ENCODE data around the gene HMGXB4. TPM values are rescaled to one million over a fixed set of nuclear protein-coding genes. Genes with fewer than 3 reads are reported as not detected.

The HMGXB4 gene
- total and polyA plus RNA-seq, 2 donors = 8.8 to 9.5 TPM

DNA sequence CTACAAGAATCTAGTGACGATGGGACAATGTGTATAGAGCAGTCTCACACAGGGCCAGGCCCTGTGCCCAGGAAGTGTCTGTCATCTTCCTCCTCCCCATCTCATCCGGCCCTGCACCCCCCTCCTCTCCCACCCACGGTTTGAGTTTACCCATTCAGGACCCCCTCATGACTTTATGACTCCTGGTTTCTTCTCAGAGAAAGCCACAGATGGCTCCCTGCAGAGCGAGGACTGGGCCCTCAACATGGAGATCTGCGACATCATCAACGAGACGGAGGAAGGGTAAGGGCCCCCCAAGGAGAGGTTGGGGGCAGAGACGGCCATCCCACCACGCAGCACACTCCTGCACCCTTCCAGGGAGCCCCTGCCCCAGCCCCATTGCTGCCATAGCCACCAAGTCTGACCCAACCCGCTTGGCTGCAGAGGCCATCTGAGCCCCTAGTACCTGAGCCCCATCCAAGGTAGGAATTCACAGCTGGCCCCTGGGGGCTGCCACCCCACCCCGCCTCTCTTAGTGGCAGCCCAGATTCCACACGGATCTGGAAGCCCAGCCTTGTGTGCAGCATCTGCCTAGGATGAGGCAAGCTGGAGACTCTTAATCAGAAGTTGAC is 60.5 kb downstream of the HMGXB4 start:
- no peaks in the 10 kb centered on the region for H3K9me3 ChIP-seq (ENCODE audit: control insufficient read depth in 2 of 2, insufficient read depth in 1 of 2, low read length in 1 of 2)
- H3K27ac ChIP-seq (ENCODE audit: low read depth in 1 of 2, low read length in 1 of 2) = no peak overlapping the region
- peaks cover 26 to 47% of the 10 kb centered on the region in 2 donors for H3K36me3 ChIP-seq (ENCODE audit: control insufficient read depth in 2 of 2, insufficient read depth in 2 of 2, low read length in 1 of 2)
- H3K4me1 ChIP-seq (ENCODE audit: control insufficient read depth in 2 of 2, insufficient read depth in 2 of 2, low read length in 2 of 2) = peaks cover 2 to 21% of the 10 kb centered on the region in 2 donors
- H3K27me3 ChIP-seq (ENCODE audit: control insufficient read depth in 2 of 2, insufficient read depth in 1 of 2, low read length in 1 of 2) = no peaks in the 10 kb centered on the region
- DNase-seq (ENCODE audit: low read depth in 6 of 9, low spot score in 9 of 9) = no peak
- WGBS = 95% methylated on average over 12 of the region's 12 CpGs
- no peak overlapping the region for H3K4me3 ChIP-seq (ENCODE audit: low read length in 2 of 2)

DNA sequence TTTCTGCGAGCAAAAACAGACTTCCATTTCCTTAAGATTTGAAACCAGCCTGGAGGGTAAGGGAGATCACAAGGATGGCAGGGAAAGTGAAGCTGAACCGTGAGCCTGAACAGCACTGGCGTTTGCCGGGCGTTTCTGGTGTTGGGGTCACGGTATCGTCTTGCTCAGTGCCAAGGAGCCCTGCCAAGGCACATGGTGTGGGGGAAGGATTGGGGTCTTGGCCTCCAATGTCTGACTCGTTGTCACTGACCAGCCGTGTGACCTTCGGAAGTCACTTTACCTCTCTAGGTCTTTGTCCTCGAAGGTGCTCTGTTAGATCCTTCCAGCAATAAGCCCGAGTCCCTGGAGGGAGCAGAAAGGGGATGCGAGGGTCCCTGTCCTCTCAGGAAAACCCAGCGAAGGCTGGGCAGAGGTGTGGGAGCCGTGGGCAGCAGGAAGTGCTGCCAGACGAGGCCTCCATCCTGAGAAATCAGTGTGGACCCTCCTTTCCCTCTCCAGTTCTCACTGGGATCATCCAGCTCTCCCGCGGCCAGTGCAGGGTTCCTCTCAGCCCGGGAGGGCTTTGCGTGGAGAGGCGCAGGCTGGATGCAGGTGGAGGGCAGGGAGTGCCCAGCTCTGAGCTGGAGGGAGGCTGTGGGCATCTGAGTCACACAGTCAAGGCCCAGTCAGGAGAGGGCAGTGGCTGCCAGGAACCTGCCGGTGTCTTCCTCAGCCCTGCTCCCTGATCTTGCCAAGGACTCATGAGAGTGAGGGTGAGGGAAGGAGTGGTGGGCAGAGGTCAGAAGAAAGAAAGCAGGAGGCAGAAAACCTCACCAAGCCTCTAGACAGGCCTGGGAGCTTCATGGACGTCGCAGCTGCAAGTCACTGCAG is 61.3 kb downstream of the HMGXB4 start:
- Histone ChIP-seq H3K27me3 (ENCODE audit: control insufficient read depth in 2 of 2, insufficient read depth in 1 of 2, low read length in 1 of 2) (no peaks in the 10 kb centered on the region), H3K9me3 (ENCODE audit: control insufficient read depth in 2 of 2, insufficient read depth in 1 of 2, low read length in 1 of 2) (no peaks in the 10 kb centered on the region), H3K4me3 (ENCODE audit: low read length in 2 of 2) (no peak overlapping the region), H3K27ac (ENCODE audit: low read depth in 1 of 2, low read length in 1 of 2) (no peak overlapping the region), H3K36me3 (ENCODE audit: control insufficient read depth in 2 of 2, insufficient read depth in 2 of 2, low read length in 1 of 2) (peaks cover 34 to 55% of the 10 kb centered on the region in 2 donors), H3K4me1 (ENCODE audit: control insufficient read depth in 2 of 2, insufficient read depth in 2 of 2, low read length in 2 of 2) (peaks cover 2 to 14% of the 10 kb centered on the region in 2 donors)
- 96% methylated on average over 24 of the region's 24 CpGs for WGBS
- no peak for DNase-seq (ENCODE audit: low read depth in 6 of 9, low spot score in 9 of 9)

DNA sequence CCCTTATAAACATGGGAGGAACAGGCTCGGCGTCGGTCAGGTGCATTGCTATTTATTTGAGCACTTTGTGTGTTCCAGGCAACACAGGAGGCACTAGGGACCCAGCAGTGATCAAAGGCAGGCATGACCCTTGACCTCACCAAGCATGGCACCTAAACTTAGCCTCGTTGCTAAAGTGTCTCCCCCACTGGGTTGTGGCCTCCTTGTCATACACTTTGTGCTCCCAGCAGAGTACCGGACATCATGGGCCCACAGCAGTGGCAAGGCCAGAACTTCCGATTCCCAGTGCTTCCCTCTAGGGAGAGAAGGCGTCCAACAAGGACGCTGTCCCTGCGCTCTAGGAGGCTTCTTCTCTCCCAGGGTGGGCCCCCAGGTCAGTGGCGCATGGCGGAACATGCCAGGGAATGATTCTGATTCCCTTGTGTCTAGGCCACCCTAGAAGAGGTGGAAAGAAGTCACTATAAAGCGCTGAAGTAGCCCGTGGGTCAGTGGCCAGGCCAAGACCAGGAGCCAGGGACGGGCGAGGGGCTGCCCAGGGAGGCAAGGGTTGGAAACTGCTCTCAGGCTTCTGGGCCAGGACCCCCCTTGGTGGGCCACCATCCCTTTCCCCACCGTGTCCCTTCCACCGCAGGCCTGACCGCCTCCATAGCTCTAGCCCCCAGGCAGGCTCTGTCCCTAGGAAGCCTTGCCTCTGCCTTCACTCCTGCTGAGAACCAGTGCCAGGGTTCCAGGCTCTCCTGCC is 62.1 kb downstream of the HMGXB4 start:
- Histone ChIP-seq H3K36me3 (ENCODE audit: control insufficient read depth in 2 of 2, insufficient read depth in 2 of 2, low read length in 1 of 2) (peaks cover 42 to 61% of the 10 kb centered on the region in 2 donors), H3K4me3 (ENCODE audit: low read length in 2 of 2) (no peak overlapping the region), H3K27me3 (ENCODE audit: control insufficient read depth in 2 of 2, insufficient read depth in 1 of 2, low read length in 1 of 2) (no peaks in the 10 kb centered on the region), H3K9me3 (ENCODE audit: control insufficient read depth in 2 of 2, insufficient read depth in 1 of 2, low read length in 1 of 2) (no peaks in the 10 kb centered on the region), H3K27ac (ENCODE audit: low read depth in 1 of 2, low read length in 1 of 2) (no peak overlapping the region), H3K4me1 (ENCODE audit: control insufficient read depth in 2 of 2, insufficient read depth in 2 of 2, low read length in 2 of 2) (peaks cover 0 to 6% of the 10 kb centered on the region in 2 donors)
- DNase-seq (ENCODE audit: low read depth in 6 of 9, low spot score in 9 of 9) = no peak
- 98% methylated on average over 18 of the region's 18 CpGs for WGBS

DNA sequence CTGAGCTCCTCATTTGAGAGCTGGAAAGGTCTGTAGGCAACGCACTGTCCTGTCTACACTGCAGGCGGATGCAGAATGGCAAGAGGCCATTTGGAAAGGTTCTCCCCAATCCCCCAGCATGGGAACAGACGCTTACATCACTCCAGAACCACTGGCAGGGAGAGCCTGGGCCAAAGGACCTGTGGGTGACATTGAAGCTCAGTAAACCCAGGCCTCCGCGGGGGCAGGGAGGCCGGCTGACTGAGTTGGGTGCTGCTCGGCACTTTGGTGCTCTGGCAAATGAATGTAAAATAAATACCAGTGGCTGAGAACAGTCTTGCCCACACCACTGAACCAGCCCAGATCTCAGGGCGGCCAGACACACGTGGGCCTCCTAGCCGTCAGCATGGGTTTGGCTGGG is 64.8 kb downstream of the HMGXB4 start:
- Histone ChIP-seq H3K4me3 (ENCODE audit: low read length in 2 of 2) (no peak overlapping the region), H3K4me1 (ENCODE audit: control insufficient read depth in 2 of 2, insufficient read depth in 2 of 2, low read length in 2 of 2) (no peaks in the 10 kb centered on the region), H3K27me3 (ENCODE audit: control insufficient read depth in 2 of 2, insufficient read depth in 1 of 2, low read length in 1 of 2) (no peaks in the 10 kb centered on the region), H3K36me3 (ENCODE audit: control insufficient read depth in 2 of 2, insufficient read depth in 2 of 2, low read length in 1 of 2) (peaks cover 62 to 72% of the 10 kb centered on the region in 2 donors), H3K9me3 (ENCODE audit: control insufficient read depth in 2 of 2, insufficient read depth in 1 of 2, low read length in 1 of 2) (no peaks in the 10 kb centered on the region), H3K27ac (ENCODE audit: low read depth in 1 of 2, low read length in 1 of 2) (no peak overlapping the region)
- no peak for DNase-seq (ENCODE audit: low read depth in 6 of 9, low spot score in 9 of 9)
- whole genome bisulfite sequencing = 99% methylated on average over 10 of the region's 10 CpGs

DNA sequence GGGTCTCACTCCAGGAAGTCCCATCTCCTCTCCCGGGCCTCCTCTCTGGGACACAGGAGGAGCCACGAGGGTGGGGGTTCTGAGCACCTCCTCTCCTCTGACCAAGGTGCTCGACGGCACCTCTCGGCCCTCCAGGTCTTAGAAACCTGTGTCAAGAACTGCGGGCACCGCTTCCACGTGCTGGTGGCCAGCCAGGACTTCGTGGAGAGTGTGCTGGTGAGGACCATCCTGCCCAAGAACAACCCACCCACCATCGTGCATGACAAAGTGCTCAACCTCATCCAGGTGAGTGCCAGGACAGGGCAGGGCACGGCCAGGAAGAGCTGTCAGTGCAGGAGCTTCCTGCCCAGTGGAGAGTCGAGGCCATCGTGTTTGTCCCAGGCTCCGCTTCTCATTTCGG is 65.6 kb downstream of the HMGXB4 start:
- DNase-seq (ENCODE audit: low read depth in 6 of 9, low spot score in 9 of 9) = no peak

DNA sequence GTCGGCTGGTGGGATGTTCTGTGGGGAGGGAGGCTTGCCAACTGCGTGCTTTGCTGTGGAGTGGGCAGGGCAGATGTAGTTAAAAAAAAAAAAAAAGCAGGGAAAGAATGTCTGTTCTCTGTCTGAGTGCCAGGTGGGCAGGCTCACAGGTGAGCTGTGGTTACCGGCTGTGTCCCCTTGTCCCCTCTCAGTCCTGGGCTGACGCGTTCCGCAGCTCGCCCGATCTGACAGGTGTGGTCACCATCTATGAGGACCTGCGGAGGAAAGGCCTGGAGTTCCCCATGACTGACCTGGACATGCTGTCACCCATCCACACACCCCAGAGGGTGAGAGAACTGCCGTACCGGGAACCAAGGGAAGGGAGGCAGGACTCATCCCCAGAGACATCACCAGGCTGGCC is 66.0 kb downstream of the HMGXB4 start:
- 98% methylated on average over 11 of the region's 11 CpGs for WGBS
- DNase-seq (ENCODE audit: low read depth in 6 of 9, low spot score in 9 of 9) = no peak
- Histone ChIP-seq H3K9me3 (ENCODE audit: control insufficient read depth in 2 of 2, insufficient read depth in 1 of 2, low read length in 1 of 2) (no peaks in the 10 kb centered on the region), H3K4me3 (ENCODE audit: low read length in 2 of 2) (no peak overlapping the region), H3K4me1 (ENCODE audit: control insufficient read depth in 2 of 2, insufficient read depth in 2 of 2, low read length in 2 of 2) (no peaks in the 10 kb centered on the region), H3K36me3 (ENCODE audit: control insufficient read depth in 2 of 2, insufficient read depth in 2 of 2, low read length in 1 of 2) (peaks cover 67 to 75% of the 10 kb centered on the region in 2 donors), H3K27ac (ENCODE audit: low read depth in 1 of 2, low read length in 1 of 2) (no peak overlapping the region), H3K27me3 (ENCODE audit: control insufficient read depth in 2 of 2, insufficient read depth in 1 of 2, low read length in 1 of 2) (no peaks in the 10 kb centered on the region)

More for the DNA sequence above, 65.6 kb downstream of the HMGXB4 start:
- WGBS = 99% methylated on average over 15 of the region's 15 CpGs
- peaks cover 69 to 75% of the 10 kb centered on the region in 2 donors for H3K36me3 ChIP-seq (ENCODE audit: control insufficient read depth in 2 of 2, insufficient read depth in 2 of 2, low read length in 1 of 2)
- H3K9me3 ChIP-seq (ENCODE audit: control insufficient read depth in 2 of 2, insufficient read depth in 1 of 2, low read length in 1 of 2) = no peaks in the 10 kb centered on the region
- no peak overlapping the region for H3K27ac ChIP-seq (ENCODE audit: low read depth in 1 of 2, low read length in 1 of 2)
- no peaks in the 10 kb centered on the region for H3K4me1 ChIP-seq (ENCODE audit: control insufficient read depth in 2 of 2, insufficient read depth in 2 of 2, low read length in 2 of 2)
- no peak overlapping the region for H3K4me3 ChIP-seq (ENCODE audit: low read length in 2 of 2)
- H3K27me3 ChIP-seq (ENCODE audit: control insufficient read depth in 2 of 2, insufficient read depth in 1 of 2, low read length in 1 of 2) = no peaks in the 10 kb centered on the region

DNA sequence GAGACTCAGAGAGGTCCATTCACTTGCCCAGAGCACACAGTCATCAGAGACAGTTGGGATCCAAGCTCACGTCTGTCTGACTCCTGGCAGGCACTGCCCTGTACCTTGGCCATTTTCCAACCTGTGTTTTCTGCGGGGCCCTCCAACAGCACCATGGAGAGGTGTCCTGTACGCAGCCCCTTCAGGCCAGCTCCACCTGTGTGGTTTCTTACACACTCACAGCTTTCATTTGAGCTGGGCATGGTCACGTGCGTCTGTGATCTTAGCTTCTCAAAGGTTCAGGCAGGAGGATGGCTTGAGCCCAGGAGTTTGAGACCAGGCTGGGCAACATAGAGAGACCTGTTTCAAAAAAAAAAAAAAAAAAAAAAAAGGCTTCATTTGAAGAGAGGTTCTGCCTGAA is 66.8 kb downstream of the HMGXB4 start:
- Histone ChIP-seq H3K36me3 (ENCODE audit: control insufficient read depth in 2 of 2, insufficient read depth in 2 of 2, low read length in 1 of 2) (peaks cover 60 to 71% of the 10 kb centered on the region in 2 donors), H3K9me3 (ENCODE audit: control insufficient read depth in 2 of 2, insufficient read depth in 1 of 2, low read length in 1 of 2) (no peaks in the 10 kb centered on the region), H3K27ac (ENCODE audit: low read depth in 1 of 2, low read length in 1 of 2) (no peak overlapping the region), H3K4me3 (ENCODE audit: low read length in 2 of 2) (no peak overlapping the region), H3K4me1 (ENCODE audit: control insufficient read depth in 2 of 2, insufficient read depth in 2 of 2, low read length in 2 of 2) (no peaks in the 10 kb centered on the region), H3K27me3 (ENCODE audit: control insufficient read depth in 2 of 2, insufficient read depth in 1 of 2, low read length in 1 of 2) (no peaks in the 10 kb centered on the region)
- DNase-seq (ENCODE audit: low read depth in 6 of 9, low spot score in 9 of 9) = no peak
- WGBS = 97% methylated on average over 5 of the region's 5 CpGs

DNA sequence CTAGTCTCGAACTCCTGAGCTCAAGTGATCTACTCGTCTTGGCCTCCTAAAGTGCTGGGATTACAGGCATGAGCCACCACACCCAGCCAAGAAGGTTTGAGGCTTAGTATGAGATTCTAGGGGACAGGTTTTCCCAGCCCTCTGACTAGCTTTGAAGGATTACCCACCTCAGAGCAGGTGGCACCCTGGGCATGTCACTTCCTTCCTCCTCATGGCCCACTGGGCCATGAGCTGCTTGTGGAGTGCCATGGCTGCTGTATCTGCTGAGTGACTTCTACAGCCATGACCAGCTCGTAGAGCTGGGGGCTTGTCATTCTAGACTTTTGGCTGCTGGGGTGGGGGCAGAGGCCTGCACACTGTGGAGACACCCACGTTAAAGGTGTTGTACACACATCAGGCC is 67.5 kb downstream of the HMGXB4 start:
- peaks cover 0 to 1% of the 10 kb centered on the region in 2 donors for H3K9me3 ChIP-seq (ENCODE audit: control insufficient read depth in 2 of 2, insufficient read depth in 1 of 2, low read length in 1 of 2)

DNA sequence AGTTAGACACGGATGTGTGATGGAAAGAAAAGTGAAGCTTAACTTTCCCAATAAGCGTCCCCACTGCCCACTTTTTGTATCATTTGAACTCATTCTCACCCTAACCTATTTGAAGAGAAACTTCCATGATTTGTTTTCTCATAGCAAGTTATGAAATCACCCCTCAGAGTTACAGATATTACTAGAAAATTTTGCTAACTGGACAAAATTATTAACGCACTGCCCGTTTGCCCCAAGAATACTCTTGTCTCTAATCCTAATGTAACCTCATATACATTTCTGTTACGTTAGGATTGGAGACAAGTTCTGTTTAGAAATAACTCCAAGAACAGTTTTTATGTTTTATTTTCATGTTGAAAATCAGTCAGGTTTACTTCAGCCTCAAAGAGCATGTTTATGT is 67.9 kb downstream of the HMGXB4 start:
- no peak overlapping the region for H3K27ac ChIP-seq (ENCODE audit: low read depth in 1 of 2, low read length in 1 of 2)
- H3K4me1 ChIP-seq (ENCODE audit: control insufficient read depth in 2 of 2, insufficient read depth in 2 of 2, low read length in 2 of 2) = peaks cover 7 to 9% of the 10 kb centered on the region in 2 donors
- H3K9me3 ChIP-seq (ENCODE audit: control insufficient read depth in 2 of 2, insufficient read depth in 1 of 2, low read length in 1 of 2) = peaks cover 0 to 6% of the 10 kb centered on the region in 2 donors
- no peaks in the 10 kb centered on the region for H3K27me3 ChIP-seq (ENCODE audit: control insufficient read depth in 2 of 2, insufficient read depth in 1 of 2, low read length in 1 of 2)
- no peak overlapping the region for H3K4me3 ChIP-seq (ENCODE audit: low read length in 2 of 2)
- WGBS = 98% methylated on average over 5 of the region's 5 CpGs
- DNase-seq (ENCODE audit: low read depth in 6 of 9, low spot score in 9 of 9) = no peak
- H3K36me3 ChIP-seq (ENCODE audit: control insufficient read depth in 2 of 2, insufficient read depth in 2 of 2, low read length in 1 of 2) = peaks cover 57 to 61% of the 10 kb centered on the region in 2 donors

More for the DNA sequence above, 67.5 kb downstream of the HMGXB4 start:
- H3K27me3 ChIP-seq (ENCODE audit: control insufficient read depth in 2 of 2, insufficient read depth in 1 of 2, low read length in 1 of 2) = no peaks in the 10 kb centered on the region
- no peak overlapping the region for H3K27ac ChIP-seq (ENCODE audit: low read depth in 1 of 2, low read length in 1 of 2)
- H3K4me3 ChIP-seq (ENCODE audit: low read length in 2 of 2) = no peak overlapping the region
- peaks cover 56 to 65% of the 10 kb centered on the region in 2 donors for H3K36me3 ChIP-seq (ENCODE audit: control insufficient read depth in 2 of 2, insufficient read depth in 2 of 2, low read length in 1 of 2)
- peaks cover 4 to 5% of the 10 kb centered on the region in 2 donors for H3K4me1 ChIP-seq (ENCODE audit: control insufficient read depth in 2 of 2, insufficient read depth in 2 of 2, low read length in 2 of 2)
- DNase-seq (ENCODE audit: low read depth in 6 of 9, low spot score in 9 of 9) = no peak
- 97% methylated on average over 4 of the region's 4 CpGs for WGBS
